MM.1S (cell line): Measurements from ENCODE around the gene RACGAP1.

Source experiments
- CTCF ChIP-seq: fragments of 300-600 bp; sonication (generic); IDR thresholded peaks from 2 replicates; pipeline ENCODE4 v1.5.1; 2016; ENCODE audit warnings: antibody characterized with exemption, low read length, mixed read lengths
- EZH2 ChIP-seq: fragments of 300-600 bp; sonication (generic); optimal IDR thresholded peaks from 2 replicates; pipeline ENCODE3; 2017; ENCODE audit warnings: low read depth, mild to moderate bottlenecking, antibody characterized with exemption, low read length, mixed read lengths

GRCh38 chr12:49975318-49975761, 50.0 kb downstream of the RACGAP1 start:
- TF ChIP-seq EZH2 (no peak), CTCF (no peak)
